Measurements from ENCODE around the gene LDB3. TPM values are rescaled to one million over a fixed set of nuclear protein-coding genes. Genes with fewer than 3 reads are reported as not detected.

LDB3 gene
- total and polyA plus RNA-seq, 2 of the 8 experiments (the other 6 are each of a cell fraction or from before 2014, with no cell fraction given) = 0.20 to 0.43 TPM

DNA sequence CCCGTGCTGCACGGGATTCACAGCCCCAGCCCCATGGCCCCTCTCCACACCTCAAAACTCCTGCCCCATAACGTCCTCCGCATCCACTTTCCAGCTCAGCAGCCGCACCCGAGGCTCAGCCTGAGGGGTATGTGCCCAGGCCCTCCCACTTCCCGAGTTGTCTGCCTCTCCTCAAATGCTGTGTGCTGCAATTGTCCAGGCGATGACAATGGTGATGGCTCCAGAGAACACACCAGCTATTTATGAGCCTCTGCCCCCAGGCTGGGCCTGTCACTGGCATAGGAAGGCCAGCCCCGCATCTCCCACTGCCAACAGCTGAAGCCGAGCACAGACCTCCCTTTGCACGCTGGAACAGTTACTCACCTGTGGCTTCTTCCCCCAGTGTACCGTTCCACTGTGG is 2.4 kb upstream of the LDB3 start:
- Histone ChIP-seq H3K18ac (ENCODE audit: extremely low read depth, low read length) (no peak overlapping the region), H3K4me2 (ENCODE audit: insufficient read depth in 1 of 2, low read depth in 2 of 2, low read length in 2 of 2) (no peak overlapping the region), H2BK15ac (ENCODE audit: low read length) (0 out of 2 replicates have a peak overlapping the region, but pooled peaks have one; percentile 18), H3K4ac (replicated peaks; ENCODE audit: insufficient read length, low read depth, low read length) (no peak overlapping the region), H4K8ac (ENCODE audit: extremely low read depth, insufficient read depth, low read length) (no peak overlapping the region), H3K56ac (replicated peaks; ENCODE audit: insufficient read length, low read depth, low read length) (no peak overlapping the region), H2AFZ (ENCODE audit: low read length) (no peak overlapping the region), H2BK20ac (ENCODE audit: low read length) (no peak overlapping the region), H3K23ac (ENCODE audit: insufficient read length) (no peak overlapping the region), H4K20me1 (replicated peaks in 1 of 2; ENCODE audit: control insufficient read depth in 1 of 2, insufficient read depth in 2 of 2, low read length in 2 of 2) (no peaks in the 10 kb centered on the region), H2BK12ac (ENCODE audit: low read depth, low read length) (no peak overlapping the region; the same call in 1 of the 2 replicates), H3K4me3 (ENCODE audit: extremely low read depth in 1 of 4, insufficient read depth in 2 of 4, low read depth in 3 of 4, low read length in 4 of 4) (no peak overlapping the region), H3K27me3 (replicated peaks in 1 of 4; ENCODE audit: control insufficient read depth in 3 of 4, extremely low read depth in 1 of 4, insufficient read depth in 3 of 4, low read length in 3 of 4) (no peaks in the 10 kb centered on the region), H3K36me3 (ENCODE audit: control insufficient read depth in 2 of 4, insufficient read depth in 4 of 4, low read length in 3 of 4) (no peaks in the 10 kb centered on the region), H4K91ac (replicated peaks; ENCODE audit: insufficient read length, low read length) (peak overlapping the region; percentile 41), H2BK120ac (replicated peaks; ENCODE audit: low read depth, low read length) (no peak overlapping the region), H2BK5ac (ENCODE audit: low read depth, low read length) (no peak overlapping the region), H3K4me1 (replicated peaks in 1 of 4; ENCODE audit: control insufficient read depth in 3 of 4, insufficient read depth in 4 of 4, low read length in 3 of 4) (peaks cover 0 to 12% (median 6%) of the 10 kb centered on the region in 4 experiments; a peak in 6 of 7 replicates), H2AK5ac (ENCODE audit: low read depth, low read length) (no peak overlapping the region), H3K14ac (ENCODE audit: insufficient read length) (no peak overlapping the region), H3K9ac (replicated peaks in 1 of 4; ENCODE audit: extremely low read depth in 1 of 4, low read depth in 3 of 4, low read length in 3 of 4) (no peak overlapping the region), H3K79me1 (ENCODE audit: low read depth, low read length) (no peaks in the 10 kb centered on the region), H3K79me2 (ENCODE audit: control insufficient read depth in 1 of 2, insufficient read depth in 2 of 2, low read length in 2 of 2) (no peaks in the 10 kb centered on the region), H3K27ac (ENCODE audit: low read depth, low read length) (no peak overlapping the region), H3K9me3 (ENCODE audit: insufficient read depth in 2 of 2, low read depth in 1 of 2, low read length in 1 of 2) (no peaks in the 10 kb centered on the region), H4K5ac (ENCODE audit: insufficient read length, low read depth, low read length) (no peak overlapping the region), H3K23me2 (ENCODE audit: low read depth, low read length) (no peaks in the 10 kb centered on the region)
- POLR2A ChIA-PET (ENCODE audit: partially characterized antibody) = interaction anchor here (0.5 to 1.0 kb wide), 2 partner anchors 8 to 161 kb away, joined by 3 to 4 read pairs; no protein-coding TSS in a partner anchor
- CTCF ChIA-PET (ENCODE audit: partially characterized antibody) = interaction anchor here (1.1 to 13.4 kb wide), 8 partner anchors 13 to 272 kb away, joined by 3 to 105 read pairs (median 4); no protein-coding TSS in a partner anchor
- no peak for DNase-seq (ENCODE audit: low read depth in 1 of 2, low spot score in 2 of 2)
- 88% methylated on average over 12 of the region's 12 CpGs; no CpG with 5 or more reads in 1 of the 2 experiments for WGBS, 2 experiments (ENCODE audit: extremely low coverage in 1 of 2, insufficient coverage in 1 of 2, insufficient read length in 1 of 2, insufficient replicate concordance in 2 of 2, low coverage in 1 of 2, low lambda C conversion rate in 2 of 2, missing lambda C conversion rate in 1 of 2)
- FAIRE-seq = no peak
- no peak for TF ChIP-seq CBX5 (IDR thresholded peaks at IDR 0.05; ENCODE audit: low read depth, low read length)

Measured in H1 (cell line).